ENCODE data around the gene OR2T3. TPM values are rescaled to one million over a fixed set of nuclear protein-coding genes. Genes with fewer than 3 reads are reported as not detected.
"Not testable (repeated sequence)": the region's sequence is repeated elsewhere in the genome, so short reads cannot be mapped to it uniquely, and the experiment has no call there.

OR2T3 gene
- total and polyA plus RNA-seq, 8 donors: not detected

DNA sequence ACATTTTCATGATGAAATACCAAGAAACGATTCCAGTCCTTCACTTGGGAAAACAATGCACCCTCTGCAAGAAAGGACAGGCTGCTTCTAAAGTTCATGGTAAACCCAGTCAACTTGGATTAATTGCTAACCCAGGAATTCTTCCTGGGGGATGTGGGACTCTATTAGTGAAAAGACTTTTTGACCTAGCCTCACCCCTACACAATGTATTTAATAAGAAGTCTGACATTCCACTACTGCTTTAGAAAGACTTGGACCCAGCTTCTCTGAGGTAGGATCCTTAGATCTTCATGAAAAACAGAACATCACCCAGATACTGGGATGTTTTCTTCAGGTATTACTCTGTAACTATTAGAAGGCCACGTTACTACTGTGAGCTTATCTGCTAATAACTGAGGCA, 27.8 kb upstream of the OR2T3 start, which contains the start of gene OR2T2:
Gene OR2T2, plus strand, starts transcription at position 239 of the 400 bp plus-strand sequence. CDS start 7,161 bp downstream, outside the sequence.
- H3K27ac ChIP-seq; H3K27me3 ChIP-seq; H3K4me1 ChIP-seq; intact Hi-C loops (cut with DNase I); ATAC-seq; H3K4me3 ChIP-seq; H3K36me3 ChIP-seq; H3K9me3 ChIP-seq; DNase-seq: not testable (repeated sequence)

DNA sequence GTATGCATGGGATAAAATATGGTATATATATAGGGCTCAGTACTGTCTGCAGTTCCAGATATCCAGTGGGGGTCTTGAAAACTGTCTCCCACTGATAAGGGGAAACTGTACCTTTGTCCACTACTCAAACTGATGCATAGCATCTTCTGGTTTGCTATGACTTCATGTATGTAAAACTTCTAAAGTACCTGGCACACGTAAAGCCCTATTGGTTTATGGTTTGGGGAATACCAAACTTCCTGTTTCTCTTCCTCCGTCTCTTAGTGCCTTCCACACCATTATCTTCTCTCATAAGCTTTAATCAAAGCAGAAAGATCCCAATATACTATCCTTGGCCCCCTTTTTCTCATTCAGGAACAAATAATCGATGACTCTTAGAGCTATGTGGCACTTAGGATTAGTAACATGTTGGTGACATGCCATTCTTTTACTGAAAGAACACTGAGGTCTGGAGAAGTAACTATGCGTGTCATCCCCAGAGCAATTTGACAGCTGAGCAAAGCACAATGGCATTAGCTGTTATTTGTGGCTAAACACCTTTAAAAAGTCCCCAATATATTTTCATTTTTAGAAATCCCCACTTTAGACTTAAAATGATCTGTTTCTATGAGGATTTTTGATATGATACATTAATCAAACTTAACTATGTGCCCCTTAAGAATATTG, 24.6 kb upstream of the OR2T3 start:
- intact Hi-C loops (cut with DNase I); DNase-seq; ATAC-seq; H3K36me3 ChIP-seq; H3K27me3 ChIP-seq; H3K4me3 ChIP-seq; H3K9me3 ChIP-seq; H3K27ac ChIP-seq; H3K4me1 ChIP-seq: not testable (repeated sequence)

DNA sequence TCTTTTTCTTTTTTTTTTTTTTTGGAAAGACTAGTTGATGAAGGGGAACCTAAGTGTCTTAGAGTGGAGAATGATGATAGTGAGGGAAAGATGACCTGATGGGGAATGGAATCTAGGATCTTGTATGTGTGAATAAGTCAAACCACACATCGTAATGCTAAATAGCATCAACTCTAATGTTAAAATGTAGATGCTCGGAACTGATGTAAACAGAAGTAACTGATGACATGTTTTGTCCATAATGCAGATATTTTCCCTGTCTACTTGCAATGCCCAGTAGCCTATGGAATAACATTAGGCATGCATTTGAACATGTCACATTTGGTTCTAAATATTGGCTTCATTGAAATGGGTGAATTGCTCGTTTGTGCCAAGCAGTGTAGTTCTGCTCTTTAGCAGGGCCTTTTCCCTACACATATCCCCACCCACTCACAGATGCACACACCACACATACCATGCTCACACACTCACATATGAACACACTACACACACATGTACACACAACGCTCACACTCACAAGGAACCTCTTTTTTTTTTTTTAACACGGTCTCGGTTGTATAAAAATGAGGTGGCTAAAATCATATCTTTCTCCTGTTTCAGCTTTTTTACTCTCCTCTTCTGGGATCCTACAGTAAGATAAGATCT, 23.2 kb upstream of the OR2T3 start:
- DNase-seq; H3K27ac ChIP-seq; ATAC-seq; H3K27me3 ChIP-seq; H3K4me3 ChIP-seq; H3K36me3 ChIP-seq; intact Hi-C loops (cut with DNase I); H3K9me3 ChIP-seq; H3K4me1 ChIP-seq: not testable (repeated sequence)

DNA sequence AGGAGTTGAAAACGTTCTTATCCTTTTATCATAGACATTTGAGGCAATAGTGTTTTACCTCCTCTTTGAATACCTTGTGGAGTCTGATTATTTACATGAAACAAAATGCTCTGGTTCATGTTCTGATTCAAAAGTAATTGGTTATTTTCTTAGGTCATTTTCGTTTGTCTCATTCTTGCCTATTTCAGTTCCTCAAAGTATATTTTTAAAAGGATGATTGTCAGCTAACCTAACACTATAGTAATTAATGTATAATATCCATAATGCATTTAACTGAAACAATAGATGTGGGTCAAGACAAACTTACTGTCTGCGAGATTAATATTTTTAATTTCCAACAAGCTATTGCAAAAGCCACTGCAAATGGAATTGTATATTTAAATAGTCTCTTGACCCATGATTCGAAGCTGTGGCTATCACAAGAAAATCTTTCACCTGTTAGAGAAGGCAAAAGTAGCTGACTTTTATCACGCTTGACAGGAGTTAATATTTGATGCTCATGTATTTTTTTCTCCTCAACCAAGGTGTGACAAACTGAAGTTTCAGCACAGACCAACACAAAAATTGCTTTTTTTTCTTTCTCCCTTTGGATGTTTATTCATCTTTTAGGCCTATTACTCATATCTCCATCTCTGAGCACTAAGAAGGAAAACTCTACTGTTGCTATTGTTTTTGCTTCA, 22.5 kb upstream of the OR2T3 start:
- H3K36me3 ChIP-seq; H3K4me3 ChIP-seq; ATAC-seq; H3K27ac ChIP-seq; H3K27me3 ChIP-seq; H3K4me1 ChIP-seq; DNase-seq; intact Hi-C loops (cut with DNase I); H3K9me3 ChIP-seq: not testable (repeated sequence)

DNA sequence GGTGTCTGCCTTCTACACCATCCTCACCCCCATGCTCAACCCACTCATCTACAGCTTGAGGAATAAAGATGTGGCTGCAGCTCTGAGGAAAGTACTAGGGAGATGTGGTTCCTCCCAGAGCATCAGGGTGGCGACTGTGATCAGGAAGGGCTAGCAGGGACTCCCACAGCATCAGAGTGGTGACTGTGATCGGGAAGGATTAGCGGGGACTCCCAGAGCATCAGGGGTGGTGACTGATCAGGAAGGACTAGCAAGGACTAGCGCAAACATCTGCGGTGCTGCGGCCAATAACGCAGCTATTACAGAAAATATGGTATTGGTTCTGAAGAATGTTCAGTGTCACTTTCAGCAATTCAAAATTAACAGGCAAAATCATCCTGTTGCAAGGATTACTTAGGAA, 19.5 kb upstream of the OR2T3 start:
- H3K27ac ChIP-seq; DNase-seq; H3K4me3 ChIP-seq; H3K9me3 ChIP-seq; H3K36me3 ChIP-seq; intact Hi-C loops (cut with DNase I); H3K4me1 ChIP-seq; H3K27me3 ChIP-seq; ATAC-seq: not testable (repeated sequence)

DNA sequence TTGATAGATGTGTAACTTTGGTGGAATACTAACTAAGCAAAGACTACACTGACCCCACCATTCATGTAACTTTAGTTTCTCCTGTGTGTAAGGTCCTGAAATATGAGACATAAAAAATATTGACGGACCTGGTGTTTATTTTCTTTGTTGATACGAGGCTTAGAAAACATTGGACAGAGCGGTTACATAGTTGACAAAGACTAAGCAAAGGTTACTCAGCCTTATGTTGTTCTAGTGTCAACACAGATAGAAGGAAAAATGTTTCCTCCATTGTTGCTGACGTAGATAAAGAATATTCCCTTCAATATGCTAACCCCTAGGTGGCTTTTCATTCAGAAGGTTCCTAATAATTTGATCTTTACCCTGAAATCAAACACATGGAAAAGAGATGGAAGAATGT, 18.1 kb upstream of the OR2T3 start:
- H3K4me3 ChIP-seq; H3K4me1 ChIP-seq; H3K9me3 ChIP-seq; ATAC-seq; intact Hi-C loops (cut with DNase I); H3K27ac ChIP-seq; H3K36me3 ChIP-seq; H3K27me3 ChIP-seq; DNase-seq: not testable (repeated sequence)

DNA sequence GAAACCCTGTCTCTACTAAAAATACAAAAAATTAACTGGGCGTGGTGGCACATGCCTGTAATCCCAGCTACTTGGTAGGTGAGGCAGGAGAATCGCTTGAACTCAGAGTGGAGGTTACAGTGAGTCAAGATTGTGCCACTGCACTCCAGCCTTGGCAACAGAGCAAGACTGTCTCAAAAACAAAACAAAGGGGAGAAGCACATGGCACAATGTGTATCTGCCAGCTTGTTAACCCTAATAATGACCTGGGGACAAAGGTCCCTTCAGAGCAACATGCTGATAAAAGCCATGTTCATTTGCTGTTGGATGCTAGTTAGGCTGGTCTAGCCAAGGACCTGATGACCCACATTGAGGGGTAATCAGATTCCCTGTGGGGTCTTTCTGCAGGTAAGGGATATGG, 16.5 kb upstream of the OR2T3 start:
- H3K36me3 ChIP-seq; DNase-seq; ATAC-seq; H3K4me3 ChIP-seq; H3K27ac ChIP-seq; intact Hi-C loops (cut with DNase I); H3K27me3 ChIP-seq; H3K9me3 ChIP-seq; H3K4me1 ChIP-seq: not testable (repeated sequence)

DNA sequence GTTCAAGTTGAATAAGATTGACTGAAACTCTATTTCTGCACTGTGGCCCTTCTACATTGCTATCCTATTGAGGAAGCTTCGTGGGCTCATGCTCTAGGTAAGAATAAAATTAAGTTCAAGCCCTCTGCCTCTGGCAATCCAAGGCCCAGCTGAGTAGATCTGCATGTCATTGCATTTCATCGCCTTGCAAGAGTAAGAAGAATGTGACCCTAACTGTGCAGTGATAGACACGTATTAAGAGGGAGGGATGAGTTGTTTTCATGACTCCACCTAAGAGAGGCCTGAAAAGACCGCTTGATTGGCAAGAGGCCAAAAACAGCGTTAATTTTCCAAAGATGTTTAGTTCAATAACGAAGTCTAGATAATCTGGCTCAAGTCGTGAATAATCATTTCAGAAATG, 14.0 kb upstream of the OR2T3 start:
- H3K36me3 ChIP-seq; H3K9me3 ChIP-seq; intact Hi-C loops (cut with DNase I); H3K4me3 ChIP-seq; H3K27ac ChIP-seq; H3K27me3 ChIP-seq; DNase-seq; H3K4me1 ChIP-seq; ATAC-seq: not testable (repeated sequence)

DNA sequence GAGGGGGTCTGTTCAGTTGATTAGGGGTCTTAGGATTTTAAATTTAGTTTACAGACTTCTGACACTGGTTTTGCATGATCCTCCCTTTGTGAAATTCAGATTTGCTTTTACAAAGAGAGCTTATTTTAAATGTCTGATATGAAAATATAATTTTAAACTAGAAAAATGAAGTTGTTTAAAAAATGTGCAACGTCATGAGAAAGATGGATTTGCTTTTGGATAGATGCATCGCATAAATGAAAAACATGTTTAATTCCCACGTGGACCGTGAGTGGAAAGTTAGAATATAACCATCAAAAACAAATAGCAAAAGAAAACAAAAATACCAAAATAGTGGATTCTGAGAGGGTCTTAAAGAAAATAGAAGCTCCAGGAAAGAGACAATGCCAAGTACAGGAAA, 2.0 kb upstream of the OR2T3 start:
- H3K9me3 ChIP-seq: no peaks in the 10 kb centered on the region
- H3K36me3 ChIP-seq: no peaks in the 10 kb centered on the region
- no peak for DNase-seq
- no peak overlapping the region for H3K27ac ChIP-seq
- no peak overlapping the region for H3K4me3 ChIP-seq
- ATAC-seq: no peak
- H3K27me3 ChIP-seq: no peaks in the 10 kb centered on the region
- TF ChIP-seq, protein P1, sequence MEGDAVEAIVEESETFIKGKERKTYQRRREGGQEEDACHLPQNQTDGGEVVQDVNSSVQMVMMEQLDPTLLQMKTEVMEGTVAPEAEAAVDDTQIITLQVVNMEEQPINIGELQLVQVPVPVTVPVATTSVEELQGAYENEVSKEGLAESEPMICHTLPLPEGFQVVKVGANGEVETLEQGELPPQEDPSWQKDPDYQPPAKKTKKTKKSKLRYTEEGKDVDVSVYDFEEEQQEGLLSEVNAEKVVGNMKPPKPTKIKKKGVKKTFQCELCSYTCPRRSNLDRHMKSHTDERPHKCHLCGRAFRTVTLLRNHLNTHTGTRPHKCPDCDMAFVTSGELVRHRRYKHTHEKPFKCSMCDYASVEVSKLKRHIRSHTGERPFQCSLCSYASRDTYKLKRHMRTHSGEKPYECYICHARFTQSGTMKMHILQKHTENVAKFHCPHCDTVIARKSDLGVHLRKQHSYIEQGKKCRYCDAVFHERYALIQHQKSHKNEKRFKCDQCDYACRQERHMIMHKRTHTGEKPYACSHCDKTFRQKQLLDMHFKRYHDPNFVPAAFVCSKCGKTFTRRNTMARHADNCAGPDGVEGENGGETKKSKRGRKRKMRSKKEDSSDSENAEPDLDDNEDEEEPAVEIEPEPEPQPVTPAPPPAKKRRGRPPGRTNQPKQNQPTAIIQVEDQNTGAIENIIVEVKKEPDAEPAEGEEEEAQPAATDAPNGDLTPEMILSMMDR (IDR thresholded peaks at IDR 0.05): no peak
- no peaks in the 10 kb centered on the region for H3K4me1 ChIP-seq
- intact Hi-C loops (cut with DNase I): no loop called here

DNA sequence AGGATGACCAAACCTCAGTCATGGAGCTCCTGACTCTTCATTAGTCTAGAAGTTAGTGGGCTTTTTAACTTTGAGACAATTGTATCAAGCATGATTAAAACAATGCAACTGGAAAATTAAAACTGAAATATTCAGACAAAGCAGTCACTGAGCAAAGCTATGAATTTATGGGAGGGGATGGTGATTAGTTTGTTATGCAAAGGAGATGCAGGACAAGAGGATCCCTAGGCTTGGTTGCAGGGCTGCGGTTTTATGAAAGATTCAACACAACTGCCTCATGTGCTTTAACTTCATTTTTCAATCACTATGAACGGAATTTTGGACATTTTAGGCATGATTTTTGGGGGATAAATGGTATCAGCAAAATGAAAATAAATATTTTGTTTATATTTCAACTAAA, 1.0 kb upstream of the OR2T3 start:
- H3K4me1 ChIP-seq; ATAC-seq; DNase-seq; H3K27ac ChIP-seq; intact Hi-C loops (cut with DNase I); H3K36me3 ChIP-seq; H3K9me3 ChIP-seq; H3K27me3 ChIP-seq; H3K4me3 ChIP-seq: not testable (repeated sequence)

DNA sequence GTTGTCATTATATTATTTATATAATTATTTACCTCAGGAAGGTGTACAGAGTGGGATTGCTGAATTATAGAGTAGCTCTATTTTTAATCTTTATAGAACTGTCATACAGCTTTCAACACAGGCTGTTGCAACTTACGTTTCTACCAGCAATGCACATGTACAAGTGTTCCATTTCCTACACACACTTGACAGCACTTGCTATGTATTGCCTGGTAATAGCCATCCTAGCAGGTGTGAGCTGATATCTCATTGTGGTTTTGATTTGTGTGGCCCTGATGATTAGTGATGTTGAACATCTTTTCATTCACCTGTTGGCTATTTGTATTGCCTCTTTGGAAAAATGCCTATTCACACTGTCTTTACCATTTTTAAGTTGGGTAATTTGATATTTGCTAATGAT, 2.5 kb downstream of the OR2T3 start:
- H3K4me1 ChIP-seq; H3K9me3 ChIP-seq; intact Hi-C loops (cut with DNase I); H3K4me3 ChIP-seq; H3K36me3 ChIP-seq; H3K27ac ChIP-seq; ATAC-seq; DNase-seq; H3K27me3 ChIP-seq: not testable (repeated sequence)
